Rectal smooth muscle tissue (tissue), 1 donor: ENCODE measurements around the gene SH3BGRL3.
"Not testable (repeated sequence)": the region's sequence is repeated elsewhere in the genome, so short reads cannot be mapped to it uniquely, and the experiment has no call there.

Experiments used
- H3K27ac ChIP-seq: one replicate; pipeline ENCODE4 v1.7.0; 2013; ENCODE audit warnings: low read depth, low read length, inconsistent platforms
- H3K27me3 ChIP-seq: one replicate; pipeline ENCODE4 v1.7.0; 2013; ENCODE audit warnings: low read length; ENCODE audit not compliant: control insufficient read depth, insufficient read depth
- H3K36me3 ChIP-seq: one replicate; pipeline ENCODE4 v1.7.0; 2013; ENCODE audit warnings: low read length; ENCODE audit not compliant: control insufficient read depth, insufficient read depth
- H3K4me1 ChIP-seq: one replicate; pipeline ENCODE4 v1.7.0; 2013; ENCODE audit warnings: low read length; ENCODE audit not compliant: control insufficient read depth, insufficient read depth
- H3K4me3 ChIP-seq: one replicate; pipeline ENCODE4 v1.7.0; 2013; ENCODE audit warnings: low read length
- H3K9ac ChIP-seq: one replicate; pipeline ENCODE4 v1.7.0; 2013; ENCODE audit warnings: low read length

SH3BGRL3 gene

DNA sequence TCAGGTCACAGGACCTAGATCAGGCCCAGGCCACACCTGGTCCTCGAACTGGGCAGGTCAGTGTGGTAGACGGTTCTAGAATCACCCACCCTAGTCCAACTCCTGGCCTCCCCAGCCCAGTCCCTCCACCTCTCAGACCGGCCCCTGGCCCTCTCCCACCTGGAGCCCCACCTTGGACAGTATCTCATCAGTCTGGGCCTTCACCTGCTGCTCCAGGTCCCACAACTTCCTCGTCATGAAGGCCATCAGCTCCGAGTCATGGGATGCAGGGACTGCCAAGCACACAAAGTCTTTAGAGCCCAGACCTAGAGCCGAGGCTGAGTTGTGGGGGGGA, 17.9 kb downstream of the SH3BGRL3 start:
- Histone ChIP-seq H3K4me1 (no peaks in the 10 kb centered on the region), H3K4me3 (no peak overlapping the region), H3K9ac (no peak overlapping the region), H3K36me3 (no peaks in the 10 kb centered on the region), H3K27ac (no peak overlapping the region), H3K27me3 (no peaks in the 10 kb centered on the region)

DNA sequence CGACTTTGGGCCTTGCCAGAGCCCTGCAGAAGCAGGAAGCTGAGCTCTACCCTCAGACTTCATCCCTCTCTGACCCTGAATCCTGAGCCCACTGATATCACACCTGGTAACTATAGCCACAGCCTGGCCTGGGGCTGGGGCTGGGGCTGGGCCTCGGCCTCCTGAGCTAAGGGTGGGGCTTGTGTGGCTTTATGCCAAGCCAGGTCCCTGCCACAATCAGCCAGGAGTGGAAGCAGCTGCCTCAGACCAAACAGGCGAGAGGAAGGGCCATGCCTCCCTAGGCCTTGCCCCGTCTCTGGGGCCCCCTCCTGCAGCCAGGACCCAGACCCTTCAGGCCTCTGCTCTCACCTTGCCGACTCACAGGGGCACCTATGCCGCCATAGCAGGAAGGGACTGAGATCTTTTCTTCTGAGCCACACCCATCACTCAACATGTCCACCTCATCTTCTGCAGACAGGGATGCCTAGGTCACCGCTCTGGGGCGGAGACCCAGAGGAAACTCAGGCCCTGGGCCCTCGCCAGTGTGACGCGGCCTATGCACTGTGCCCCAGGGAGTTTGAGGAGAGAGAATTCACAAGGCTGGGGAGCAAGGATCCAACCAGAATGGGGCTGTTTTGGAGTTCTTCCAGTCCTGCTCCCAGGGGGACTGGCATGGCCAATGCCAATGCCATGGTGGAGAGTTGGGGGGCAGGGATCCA, 20.8 kb downstream of the SH3BGRL3 start:
- Histone ChIP-seq H3K4me3 (no peak overlapping the region), H3K27me3 (no peaks in the 10 kb centered on the region), H3K4me1 (peaks cover 1% of the 10 kb centered on the region), H3K27ac (no peak overlapping the region), H3K9ac (no peak overlapping the region), H3K36me3 (no peaks in the 10 kb centered on the region)

DNA sequence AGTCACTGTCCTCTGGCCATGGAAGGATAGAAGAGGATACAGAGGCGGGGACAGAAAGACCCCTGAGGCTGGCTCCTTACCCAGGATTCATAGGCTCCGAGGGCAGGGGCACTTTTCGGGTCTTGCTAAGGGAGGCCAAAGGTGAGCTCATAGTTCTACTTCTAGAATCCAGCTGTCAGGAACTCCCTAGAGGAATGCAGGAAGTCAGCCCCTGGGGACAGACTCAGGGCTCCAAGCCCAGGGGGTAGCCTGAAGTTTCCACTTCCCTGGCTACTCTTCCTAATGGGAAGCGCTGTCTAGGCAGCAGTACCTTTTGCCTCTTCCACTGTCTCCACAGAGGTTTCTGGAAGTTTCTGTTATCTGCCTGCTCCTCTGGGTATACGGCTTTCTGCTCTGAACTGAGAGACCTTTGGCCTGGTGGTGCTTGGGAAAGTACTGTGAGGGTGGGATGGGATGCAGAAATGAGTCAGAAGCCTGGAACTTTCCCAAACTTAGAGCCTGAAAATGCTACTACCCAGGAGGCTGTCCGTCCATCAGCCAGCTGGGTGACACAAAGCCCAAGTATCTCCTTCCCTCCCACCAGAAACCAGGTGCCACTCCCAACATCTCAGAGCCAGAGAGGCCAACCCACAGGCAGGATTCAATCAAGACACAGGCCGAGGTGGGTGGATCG, 23.0 kb downstream of the SH3BGRL3 start:
- Histone ChIP-seq H3K27me3 (no peaks in the 10 kb centered on the region), H3K9ac (no peak overlapping the region), H3K27ac (no peak overlapping the region), H3K4me1 (peaks cover 4% of the 10 kb centered on the region), H3K36me3 (no peaks in the 10 kb centered on the region), H3K4me3 (no peak overlapping the region)

DNA sequence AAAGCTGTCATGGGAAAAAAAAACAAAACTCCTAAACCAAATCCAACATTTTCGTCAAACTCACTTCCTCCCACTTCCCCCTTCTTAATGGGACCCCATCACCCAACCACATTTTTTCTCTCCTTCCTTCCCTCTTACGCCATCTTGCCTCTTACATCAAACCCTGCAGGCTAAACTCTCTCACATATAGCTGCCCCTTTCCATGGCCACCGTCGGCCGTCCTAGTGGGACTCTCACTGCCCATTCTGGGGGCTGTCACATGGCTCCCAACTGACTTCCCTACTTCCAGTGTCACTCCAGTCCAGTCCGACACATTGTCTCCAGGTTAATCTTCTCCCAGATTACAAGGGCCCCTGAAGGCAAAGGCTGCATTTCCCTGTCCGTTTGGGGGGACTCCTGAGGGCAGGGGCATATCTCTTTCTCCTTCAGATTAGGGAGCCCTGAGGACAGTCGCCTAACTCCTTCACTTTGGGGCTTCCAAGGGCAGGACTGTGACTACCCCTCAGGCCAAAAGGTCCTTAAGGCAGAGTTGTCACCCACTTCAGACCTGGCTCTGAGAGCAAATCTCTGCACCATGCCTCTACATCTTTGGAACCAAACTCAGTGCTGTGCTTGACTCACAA, 25.9 kb downstream of the SH3BGRL3 start:
- Histone ChIP-seq H3K27ac (no peak overlapping the region), H3K9ac (no peak overlapping the region), H3K27me3 (no peaks in the 10 kb centered on the region), H3K36me3 (no peaks in the 10 kb centered on the region), H3K4me1 (peaks cover 4% of the 10 kb centered on the region), H3K4me3 (peak overlapping the region; percentile 81)

DNA sequence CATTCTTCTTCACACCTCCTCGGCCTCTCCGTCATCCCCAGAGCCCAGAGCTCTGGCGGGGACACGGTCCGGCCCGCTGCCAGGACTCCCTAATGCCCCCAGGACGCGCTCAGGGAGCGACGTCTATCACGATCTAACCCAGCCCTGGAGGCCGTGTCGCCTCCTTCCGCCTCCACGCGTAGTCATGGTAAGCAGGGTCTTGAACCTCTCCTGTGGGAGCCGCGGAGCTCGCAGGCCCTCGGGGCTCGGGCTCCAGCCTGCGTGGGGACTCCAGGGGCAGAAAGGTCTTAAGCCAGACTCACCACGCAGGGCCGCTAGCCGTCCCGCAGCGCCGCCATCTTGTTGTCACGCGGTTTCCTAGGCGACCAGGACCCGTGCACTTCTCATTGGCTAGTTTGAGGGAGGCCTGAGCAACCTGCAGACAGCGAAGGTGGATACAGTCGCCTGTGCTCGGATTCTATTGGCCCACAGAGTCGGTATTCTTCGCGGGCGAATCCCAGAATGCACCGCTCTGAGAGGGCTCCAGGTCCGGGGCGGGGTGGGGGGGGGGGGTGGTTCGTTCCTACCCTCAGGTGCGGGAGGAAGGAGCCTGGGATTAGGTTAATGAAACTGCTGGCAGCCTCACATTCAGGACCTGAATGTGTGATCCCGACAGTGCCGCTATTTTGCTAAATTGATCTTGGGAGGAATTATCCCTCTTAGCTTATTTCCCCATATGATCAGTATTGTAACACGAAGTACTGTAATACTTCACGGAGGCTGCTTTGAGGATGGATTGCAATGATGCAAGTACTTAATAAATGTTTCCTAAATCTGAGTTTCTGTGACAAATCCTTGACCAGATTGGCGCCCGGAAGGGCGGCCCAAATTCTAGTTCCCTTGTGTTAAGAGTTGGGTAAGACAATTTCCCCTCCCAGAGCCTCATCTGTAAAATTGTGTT, 26.7 kb downstream of the SH3BGRL3 start, which contains the start of gene UBXN11:
TSS of gene UBXN11 (minus strand) at position 347 of the 940 bp plus-strand sequence. CDS start 3,753 bp downstream, outside the sequence.
- no peaks in the 10 kb centered on the region for H3K36me3 ChIP-seq
- H3K27me3 ChIP-seq = no peaks in the 10 kb centered on the region
- H3K4me3 ChIP-seq = peak within 1 kb of the TSS; percentile 81
- H3K4me1 ChIP-seq = peaks cover 4% of the 10 kb centered on the region
- H3K27ac ChIP-seq = no peak within 1 kb of the TSS
- H3K9ac ChIP-seq = no peak within 1 kb of the TSS

DNA sequence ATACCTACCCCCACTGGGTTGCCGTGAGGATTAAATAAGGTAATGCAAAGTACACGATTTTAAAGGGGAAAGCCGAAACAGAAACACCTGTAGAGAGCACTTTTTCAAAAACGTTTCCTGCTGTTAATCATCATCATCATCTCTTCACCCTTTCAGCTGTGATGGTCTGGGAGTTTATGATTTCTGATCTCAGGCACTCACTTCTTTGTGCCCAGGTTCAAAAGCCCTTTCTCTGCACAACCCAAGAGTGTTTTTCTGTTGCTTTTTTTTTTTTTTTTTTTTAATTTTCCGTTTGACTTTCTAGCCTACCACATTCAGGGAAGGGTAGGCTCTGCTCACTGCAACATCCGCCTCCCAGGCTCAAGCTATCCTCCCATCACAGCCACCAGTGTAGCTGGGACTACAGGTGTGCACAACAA, 27.5 kb downstream of the SH3BGRL3 start:
- H3K36me3 ChIP-seq = no peaks in the 10 kb centered on the region
- H3K27me3 ChIP-seq = no peaks in the 10 kb centered on the region
- H3K4me1 ChIP-seq = peaks cover 4% of the 10 kb centered on the region
- H3K9ac ChIP-seq = no peak overlapping the region
- H3K4me3 ChIP-seq = peak overlapping the region; percentile 81
- H3K27ac ChIP-seq = no peak overlapping the region

DNA sequence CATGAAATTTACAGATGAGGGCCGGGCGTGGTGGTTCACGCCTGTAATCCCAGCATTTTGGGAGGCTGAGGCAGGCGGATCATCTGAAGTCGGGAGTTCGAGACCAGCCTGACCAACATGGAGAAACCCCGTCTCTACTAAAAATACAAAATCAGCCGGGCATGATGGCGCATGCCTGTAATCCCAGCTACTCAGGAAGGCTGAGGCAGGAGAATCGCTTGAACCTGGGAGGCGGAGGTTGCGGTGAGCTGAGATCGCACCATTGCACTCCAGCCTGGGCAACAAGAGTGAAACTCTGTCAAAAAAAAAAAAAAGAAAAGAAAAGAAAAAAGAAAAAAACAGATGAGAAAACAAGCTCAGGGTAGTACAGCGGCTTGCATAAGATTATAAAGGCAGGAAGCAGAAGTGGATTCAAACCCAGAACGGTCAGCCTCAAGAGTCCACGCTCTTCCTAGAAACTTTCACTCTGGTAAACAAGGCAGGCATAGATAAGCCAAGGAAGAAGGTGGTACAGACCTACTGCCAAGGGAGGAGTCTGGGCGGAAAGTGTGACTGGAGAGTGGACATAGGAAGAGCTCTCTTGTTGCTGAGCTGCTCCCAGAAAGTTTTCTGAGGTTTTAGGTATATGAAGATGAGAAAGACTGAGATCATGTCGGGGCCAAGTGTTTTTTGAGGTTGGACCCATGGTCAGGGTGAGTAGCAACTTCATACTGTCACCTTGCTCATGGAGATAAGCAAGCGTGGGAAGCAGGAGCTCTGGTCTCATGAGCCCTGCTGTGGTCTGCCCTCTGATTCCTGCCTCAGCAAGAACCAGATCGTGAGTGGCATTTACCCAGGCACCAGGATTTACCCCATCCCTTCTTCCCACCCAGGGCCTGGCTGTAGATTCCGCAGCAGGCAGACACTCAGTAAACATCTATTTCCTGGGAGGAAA, 28.3 kb downstream of the SH3BGRL3 start:
- not testable (repeated sequence) for H3K36me3 ChIP-seq, H3K4me3 ChIP-seq, H3K4me1 ChIP-seq, H3K27me3 ChIP-seq, H3K27ac ChIP-seq, H3K9ac ChIP-seq

DNA sequence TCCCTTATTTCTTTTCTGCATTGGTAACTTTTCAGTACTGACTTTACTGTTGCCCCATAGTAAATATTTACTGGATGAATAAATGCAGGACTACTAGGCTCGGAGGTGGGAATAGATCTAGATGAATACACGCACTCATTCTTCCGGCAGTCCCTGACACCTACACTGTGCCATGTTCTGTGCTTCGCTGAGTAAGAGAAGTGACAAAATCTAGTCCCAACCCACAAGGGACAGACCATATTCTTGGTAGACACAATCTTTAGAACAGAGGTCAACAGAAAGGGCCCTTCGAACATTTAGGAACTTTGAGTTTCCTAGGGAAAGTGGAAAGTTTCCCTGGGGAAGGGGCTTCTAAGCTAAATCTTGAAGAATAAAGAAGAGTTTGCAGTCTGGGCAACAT, 34.6 kb downstream of the SH3BGRL3 start:
- Histone ChIP-seq H3K9ac (no peak overlapping the region), H3K36me3 (no peaks in the 10 kb centered on the region), H3K27me3 (no peaks in the 10 kb centered on the region), H3K27ac (no peak overlapping the region), H3K4me3 (no peak overlapping the region), H3K4me1 (no peaks in the 10 kb centered on the region)

DNA sequence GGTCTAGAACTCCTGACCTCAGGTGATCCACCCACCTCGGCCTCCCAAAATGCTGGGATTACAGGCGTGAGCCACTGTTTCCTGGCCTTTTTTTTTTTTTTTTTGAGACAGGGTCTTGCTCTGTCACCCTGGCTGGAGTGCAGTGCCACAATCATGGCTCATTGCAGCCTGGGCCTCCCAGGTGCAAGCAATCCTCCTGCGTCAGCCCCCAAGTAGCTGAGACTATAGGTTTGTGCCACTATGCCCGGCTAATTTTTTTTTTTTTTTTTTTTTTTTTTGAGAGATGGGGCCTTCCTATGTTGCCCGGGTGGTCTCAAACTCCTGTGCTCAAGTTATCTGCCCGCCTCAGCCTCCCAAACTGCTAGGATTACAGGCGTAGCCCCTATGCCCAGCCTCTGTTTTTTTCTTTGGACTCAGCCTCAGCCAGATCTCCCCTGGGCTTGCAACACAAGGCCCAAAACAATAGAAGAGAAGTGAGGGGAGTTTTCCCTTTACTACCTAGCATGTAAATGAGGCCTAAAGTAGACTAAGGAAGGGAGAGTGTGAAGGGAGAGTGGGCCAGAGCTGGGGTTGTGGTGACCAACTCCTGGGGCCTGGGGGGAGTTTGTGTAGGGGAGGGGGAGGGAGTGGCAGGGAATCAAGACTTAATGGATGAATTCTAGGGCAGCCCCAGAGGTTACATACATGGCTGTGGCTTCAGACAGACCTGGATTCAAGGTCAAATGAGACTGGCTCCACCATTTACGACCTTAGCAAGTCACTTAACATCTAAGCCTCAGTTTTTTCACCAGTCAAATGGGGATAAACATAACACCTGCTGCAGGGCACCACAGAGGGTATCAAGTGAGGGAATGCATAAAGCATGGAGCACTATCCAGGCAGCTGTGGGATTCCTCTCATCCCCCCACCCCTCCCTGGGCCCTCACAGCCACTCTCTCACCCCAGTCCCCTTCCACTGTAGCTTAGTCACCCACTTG, 36.3 kb downstream of the SH3BGRL3 start:
- Histone ChIP-seq H3K27ac (no peak overlapping the region), H3K9ac (no peak overlapping the region), H3K27me3 (peaks cover 10% of the 10 kb centered on the region), H3K36me3 (no peaks in the 10 kb centered on the region), H3K4me1 (no peaks in the 10 kb centered on the region), H3K4me3 (no peak overlapping the region)

DNA sequence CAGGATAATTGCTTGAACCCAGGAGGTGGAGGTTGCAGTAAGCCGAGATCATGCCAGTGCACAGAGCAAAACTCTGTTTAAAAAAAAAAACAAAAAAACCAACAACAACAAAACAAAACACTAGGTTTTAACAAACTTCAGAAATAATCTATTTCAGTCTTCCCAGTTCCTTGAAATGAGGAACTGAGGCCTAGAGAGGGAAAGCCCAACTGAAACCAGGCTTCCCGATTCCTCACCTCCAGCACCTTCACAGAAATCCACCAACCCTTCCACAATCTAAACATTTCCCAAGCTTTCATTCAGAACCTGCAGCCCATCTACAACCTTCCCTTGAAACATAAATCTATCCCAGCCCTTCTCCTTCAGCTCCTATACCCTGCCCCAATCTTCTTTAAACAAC, 37.3 kb downstream of the SH3BGRL3 start:
- Histone ChIP-seq H3K9ac (no peak overlapping the region), H3K36me3 (no peaks in the 10 kb centered on the region), H3K27me3 (peaks cover 10% of the 10 kb centered on the region), H3K4me3 (no peak overlapping the region), H3K4me1 (peaks cover 2% of the 10 kb centered on the region), H3K27ac (no peak overlapping the region)
